GM10847 (cell line): ENCODE measurements around the gene HOXD10.

Experiments
- POLR2A ChIP-seq: IDR thresholded peaks from 2 replicates; pipeline ENCODE4 v1.6.1; 2011; ENCODE audit not compliant: insufficient read length; ENCODE audit errors: extremely low read depth

Gene HOXD10

GRCh38 chr2:176088937-176089842 is 27.4 kb upstream of the HOXD10 start:
- no peak for TF ChIP-seq POLR2A

DNA sequence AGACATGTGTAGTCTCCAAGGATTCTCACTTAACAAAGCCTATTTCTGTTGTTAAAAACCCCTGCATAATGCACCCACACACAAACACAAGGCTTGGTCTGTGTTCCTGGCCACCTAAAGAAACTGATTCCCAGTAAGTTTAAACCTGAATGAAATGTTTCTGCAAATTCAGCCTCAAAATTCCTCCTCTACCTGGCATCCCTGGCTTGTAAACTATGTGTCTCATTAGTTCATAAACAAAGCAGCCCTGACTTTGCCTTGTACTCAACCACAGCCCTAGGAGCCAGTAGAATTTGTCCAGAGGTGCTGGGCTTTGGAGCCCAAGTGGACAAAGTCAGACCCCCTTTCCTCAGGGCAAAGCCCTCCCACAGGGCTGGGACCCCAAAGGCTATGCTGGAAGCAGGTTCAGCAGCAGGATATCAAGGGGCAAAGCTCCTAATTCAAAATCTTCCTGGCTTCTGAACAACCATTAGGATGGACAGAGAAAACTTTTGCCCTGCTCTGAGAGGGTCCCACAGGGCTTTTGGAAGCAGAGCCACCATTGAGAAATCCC is 26.7 kb upstream of the HOXD10 start:
- no peak for TF ChIP-seq POLR2A

DNA sequence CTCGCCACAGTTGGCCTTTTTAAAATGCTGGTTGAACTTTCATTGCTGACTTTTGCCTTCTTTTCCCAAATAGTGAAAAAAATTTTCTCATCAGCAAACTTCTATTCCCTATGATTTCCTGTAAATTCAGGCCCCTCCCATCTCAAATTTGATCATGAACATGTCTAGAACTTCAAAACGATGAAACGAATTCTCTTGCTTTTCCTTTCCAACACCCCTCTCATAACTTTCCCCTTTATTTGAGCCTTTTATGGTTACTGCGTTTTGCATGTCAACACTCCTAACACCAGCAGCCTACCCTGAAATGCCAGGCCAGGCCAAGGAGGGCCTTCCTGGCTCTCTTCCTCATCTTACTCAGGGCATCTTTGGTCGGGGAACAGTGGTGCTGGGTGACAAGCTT is 25.7 kb upstream of the HOXD10 start:
- no peak for TF ChIP-seq POLR2A

DNA sequence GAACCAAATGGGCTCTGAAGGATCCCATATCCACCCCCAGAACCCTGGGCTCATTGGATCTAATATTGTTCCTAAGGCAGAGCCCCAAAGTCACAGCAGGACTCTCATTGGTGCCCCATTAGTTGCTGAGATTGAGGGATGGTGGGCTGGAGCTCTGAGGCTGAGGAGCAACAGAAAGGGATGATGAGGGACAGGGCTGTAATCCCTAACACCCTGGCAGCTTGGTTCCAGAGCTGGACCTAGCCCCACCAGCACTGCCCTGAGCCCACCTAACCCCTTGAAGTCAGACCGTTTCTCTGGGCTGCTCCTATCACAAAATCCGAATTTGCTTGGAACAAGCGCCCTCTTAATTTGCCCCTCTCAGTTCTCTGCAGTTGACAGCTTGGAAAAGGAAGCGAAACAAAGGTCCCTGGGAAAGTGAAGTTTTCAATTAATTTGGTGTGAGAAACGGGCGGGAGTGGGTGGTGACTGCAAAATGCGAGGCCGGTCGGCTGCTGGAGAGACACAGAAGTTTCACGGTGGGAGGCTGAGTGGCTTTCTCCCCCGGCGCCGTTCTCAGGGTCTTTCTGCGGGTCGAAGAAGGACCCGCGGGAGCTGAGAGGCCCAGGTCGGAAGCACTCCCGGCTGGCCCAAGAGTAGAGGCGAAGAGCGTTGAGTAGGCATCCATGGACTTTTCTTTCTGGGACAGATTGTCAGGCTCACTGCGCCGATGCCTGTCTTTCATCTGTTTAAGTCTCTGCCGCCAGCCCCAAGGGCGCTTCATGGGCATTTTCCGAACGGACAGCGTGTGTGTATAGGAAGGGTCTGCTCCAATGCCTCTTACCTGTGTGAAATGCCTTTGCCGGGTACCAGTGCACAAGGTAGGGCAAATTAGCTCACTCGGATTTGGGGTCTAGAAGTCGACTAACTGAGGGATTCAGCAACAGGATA is 25.0 kb upstream of the HOXD10 start:
- no peak for TF ChIP-seq POLR2A

DNA sequence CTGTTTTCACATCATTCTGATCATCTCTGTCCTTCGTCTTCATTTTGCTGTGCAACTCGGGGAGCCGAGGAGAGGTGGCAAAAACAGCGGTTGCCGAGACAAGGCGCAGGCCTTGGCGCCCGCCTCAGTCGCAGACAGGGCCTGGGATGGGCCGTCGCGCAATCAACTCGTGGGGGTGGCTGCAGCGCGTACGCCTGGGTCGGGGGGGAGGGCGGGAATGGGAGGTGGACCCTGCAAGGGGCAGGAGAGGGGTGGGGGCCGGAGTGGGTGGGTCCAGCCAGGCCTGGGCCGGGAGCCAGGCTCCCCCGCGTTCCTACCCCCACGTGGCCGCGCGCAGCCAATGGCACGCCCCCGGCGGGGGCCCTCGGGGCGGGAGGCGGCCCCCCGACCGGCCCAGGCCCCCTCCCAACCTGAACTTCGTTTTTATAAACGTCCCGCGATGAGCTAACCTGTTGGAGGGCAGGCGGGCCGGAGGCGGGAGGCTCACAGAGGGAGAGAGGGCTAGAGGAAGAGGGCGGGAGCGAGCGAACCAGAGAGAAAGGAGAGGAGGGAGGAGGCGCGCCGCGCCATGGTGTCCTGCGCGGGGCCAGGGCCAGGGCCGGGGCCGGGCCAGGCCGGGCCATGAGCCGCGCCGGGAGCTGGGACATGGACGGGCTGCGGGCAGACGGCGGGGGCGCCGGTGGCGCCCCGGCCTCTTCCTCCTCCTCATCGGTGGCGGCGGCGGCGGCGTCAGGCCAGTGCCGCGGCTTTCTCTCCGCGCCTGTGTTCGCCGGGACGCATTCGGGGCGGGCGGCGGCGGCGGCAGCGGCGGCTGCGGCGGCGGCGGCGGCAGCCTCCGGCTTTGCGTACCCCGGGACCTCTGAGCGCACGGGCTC is 24.1 kb upstream of the HOXD10 start, which contains the start of gene HOXD13:
Gene HOXD13, plus strand, starts transcription at position 452 of the 875 bp plus-strand sequence. Its CDS starts 170 bp downstream, at position 622.
- TF ChIP-seq POLR2A, result no peak

GRCh38 chr2:176093145-176093897 is 23.3 kb upstream of the HOXD10 start:
- TF ChIP-seq POLR2A, result no peak

GRCh38 chr2:176093898-176094249 is 22.7 kb upstream of the HOXD10 start:
- TF ChIP-seq POLR2A, result no peak

- TF ChIP-seq POLR2A, result no peak
These were observed 22.2 kb upstream of the HOXD10 start for GRCh38 chr2:176094349-176094748.

- no peak for TF ChIP-seq POLR2A
These were observed 21.2 kb upstream of the HOXD10 start for GRCh38 chr2:176095421-176095820.

DNA sequence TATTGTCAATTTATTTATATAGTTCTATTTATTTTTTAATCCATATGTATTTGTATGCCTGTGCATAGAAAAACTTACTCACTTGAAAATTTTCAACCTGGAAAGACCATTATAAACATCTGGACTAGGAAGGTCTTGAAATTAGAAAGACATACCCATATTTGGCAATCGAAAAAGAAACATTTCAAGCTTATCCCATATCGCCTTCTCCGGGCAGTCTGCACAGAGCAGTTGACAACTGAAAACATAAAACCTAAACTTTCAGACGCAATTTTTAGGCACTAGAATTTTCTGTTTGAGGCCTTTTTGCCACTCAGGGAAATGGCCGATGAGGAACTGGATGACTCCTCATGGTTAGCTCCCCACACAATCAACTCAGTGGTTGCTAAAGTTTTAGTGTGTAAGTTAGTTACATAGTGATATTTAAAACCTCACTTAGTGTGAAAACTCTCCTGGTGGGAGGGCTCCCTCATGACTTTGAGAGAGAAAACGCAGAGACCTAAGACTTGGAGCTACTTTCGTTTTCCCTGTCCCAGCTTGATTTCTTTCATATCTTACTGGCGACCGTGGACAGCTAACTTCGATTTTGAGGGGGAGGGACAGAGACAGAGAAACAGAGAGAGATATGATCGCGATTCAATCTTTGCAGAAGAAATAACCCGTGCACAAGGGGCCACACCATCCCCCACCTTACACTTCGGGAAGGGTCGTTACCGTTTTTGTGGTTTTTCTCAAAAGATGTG is 20.2 kb upstream of the HOXD10 start:
- TF ChIP-seq POLR2A, result no peak

DNA sequence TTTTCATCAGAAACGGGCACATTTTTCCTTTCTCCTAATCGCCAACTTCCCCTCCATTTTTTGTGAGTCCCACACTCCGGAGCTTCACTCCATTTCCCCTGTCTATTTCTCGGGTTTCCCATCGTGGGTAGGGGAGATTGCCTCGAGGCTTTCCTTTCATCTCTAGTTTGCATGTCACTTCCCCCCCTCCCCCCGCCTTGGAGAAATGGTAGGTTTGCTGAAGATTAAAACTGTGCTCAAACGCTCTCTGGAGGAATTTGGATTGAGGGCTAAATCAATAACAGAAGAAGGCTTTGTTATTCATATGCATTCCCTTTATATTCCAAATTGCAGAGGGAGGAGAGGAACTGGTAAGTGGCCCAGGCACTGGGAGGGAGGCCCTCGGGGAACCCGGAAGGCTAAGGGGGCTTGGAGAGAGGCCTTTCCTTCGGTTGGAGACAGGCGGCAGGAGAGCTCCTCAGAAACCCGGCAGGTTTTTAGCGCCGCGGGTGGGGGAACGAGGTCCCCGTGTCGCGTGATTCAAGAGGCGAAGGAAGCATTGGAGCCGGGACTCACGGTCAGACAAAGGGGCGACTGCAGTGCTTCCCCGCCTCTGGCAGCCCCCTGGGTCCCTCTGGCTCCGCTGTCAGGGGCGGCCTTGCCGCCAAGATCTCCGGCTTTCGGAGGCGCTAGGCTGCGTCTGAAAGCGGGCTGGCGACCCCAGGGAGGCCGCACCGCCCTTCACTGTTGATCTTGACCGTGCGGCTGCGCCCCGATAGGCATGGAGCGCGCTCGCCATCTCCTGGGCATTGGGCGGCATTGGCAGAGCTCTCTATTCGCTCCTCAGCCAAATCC is 19.4 kb upstream of the HOXD10 start:
- no peak for TF ChIP-seq POLR2A

GRCh38 chr2:176097820-176098365 is 18.7 kb upstream of the HOXD10 start:
- TF ChIP-seq POLR2A, result no peak
